Smooth muscle cell (in vitro differentiated cells): ENCODE data around the gene FAM98C. TPM values are rescaled to one million over a fixed set of nuclear protein-coding genes. Genes with fewer than 3 reads are reported as not detected.
"Not testable (repeated sequence)": the region's sequence is repeated elsewhere in the genome, so short reads cannot be mapped to it uniquely, and the experiment has no call there.

Source experiments
- DNase-seq: peaks from one replicate; lab custom pipeline; 2025; ENCODE audit not compliant: unreplicated experiment; lab: John Stamatoyannopoulos, UW
- H2AFZ ChIP-seq: fragments of 200-600 bp; sonication (generic); 2 replicates; pipeline ENCODE4 v1.6.0; 2016; ENCODE audit warnings: antibody characterized with exemption, low read depth, mild to moderate bottlenecking
- H3F3A ChIP-seq: fragments of 200-600 bp; sonication (generic); 2 replicates; pipeline ENCODE4 v1.6.0; 2017; ENCODE audit warnings: antibody characterized with exemption, low read depth
- H3K27ac ChIP-seq: fragments of 200-600 bp; sonication (generic); 2 replicates; pipeline ENCODE4 v1.5.1; 2016; ENCODE audit warnings: low read depth, mild to moderate bottlenecking
- H3K27me3 ChIP-seq: fragments of 200-600 bp; sonication (generic); 2 replicates; pipeline ENCODE4 v1.6.1; 2016; ENCODE audit warnings: low read depth, mild to moderate bottlenecking
- H3K36me3 ChIP-seq: fragments of 200-600 bp; sonication (generic); 2 replicates; pipeline ENCODE4 v1.5.1; 2016; ENCODE audit warnings: low read depth
- H3K4me1 ChIP-seq: fragments of 200-600 bp; sonication (generic); 2 replicates; pipeline ENCODE4 v1.5.1; 2016; ENCODE audit warnings: low read depth
- H3K4me2 ChIP-seq: fragments of 200-600 bp; sonication (generic); 2 replicates; pipeline ENCODE4 v1.6.0; 2016; ENCODE audit warnings: mild to moderate bottlenecking
- H3K4me3 ChIP-seq: fragments of 200-600 bp; sonication (generic); 2 replicates; pipeline ENCODE4 v1.5.1; 2016; ENCODE audit warnings: mild to moderate bottlenecking
- H3K79me2 ChIP-seq: fragments of 200-600 bp; sonication (generic); 2 replicates; pipeline ENCODE4 v1.6.0; 2016; ENCODE audit warnings: low read depth, mild to moderate bottlenecking
- H3K9ac ChIP-seq: fragments of 200-600 bp; sonication (generic); 2 replicates; pipeline ENCODE4 v1.6.0; 2016; ENCODE audit warnings: low read depth
- H3K9me3 ChIP-seq: fragments of 200-600 bp; sonication (generic); replicated peaks from 2 replicates; pipeline ENCODE4 v1.5.1; 2016; ENCODE audit warnings: low read depth
- H4K20me1 ChIP-seq: fragments of 200-600 bp; sonication (generic); 2 replicates; pipeline ENCODE4 v1.6.0; 2016; ENCODE audit warnings: low read depth
- CTCF ChIP-seq: fragments of 200-600 bp; sonication (generic); IDR thresholded peaks from 2 replicates; pipeline ENCODE4 v1.5.1; 2017; ENCODE audit warnings: borderline replicate concordance, mild to moderate bottlenecking, antibody characterized with exemption; ENCODE audit not compliant: insufficient read depth, poor library complexity, severe bottlenecking
- WGBS: methylation state at CpG from one replicate; pipeline ENCODE4 v1.1.7; 2016; ENCODE audit warnings: low lambda C conversion rate; 5-methylcytosine and 5-hydroxymethylcytosine counted together
- polyA plus RNA-seq: library from polyadenylated mRNA; unstranded; fragments of >200 nt; fragmentation: Nextera tagmentation; extraction: Ambion mirVana; gene quantifications from 2 replicates; pipeline ENCODE4 v1.2.1, GENCODE V29; 2016
- total RNA-seq: library from RNA; depleted of rRNA; stranded (reverse); fragments of >200 nt; gene quantifications from 2 replicates; pipeline ENCODE4 v1.2.3, GENCODE V29; 2014

The FAM98C gene
- total and polyA plus RNA-seq, 2 experiments from 2014 or later, result 8.5 to 15.9 TPM

- under 1% methylated on average over 32 of the region's 37 CpGs for WGBS
- Histone ChIP-seq H3K9ac (no peak overlapping the region), H3K4me1 (no peaks in the 10 kb centered on the region), H2AFZ (peak overlapping the region; percentile 52), H3K27ac (no peak overlapping the region), H3K36me3 (no peaks in the 10 kb centered on the region), H3K27me3 (peaks cover 44% of the 10 kb centered on the region), H3K4me2 (peak overlapping the region; percentile 99), H3K4me3 (peak overlapping the region; percentile 70), H4K20me1 (no peaks in the 10 kb centered on the region), H3K9me3 (no peaks in the 10 kb centered on the region), H3F3A (no peaks in the 10 kb centered on the region), H3K79me2 (no peaks in the 10 kb centered on the region)
- DNase-seq, result peak; percentile 51
- TF ChIP-seq CTCF, result no peak
Measured at GRCh38 chr19:38361633-38362075, 41.2 kb upstream of the FAM98C start.

GRCh38 chr19:38362076-38362945 lies 40.6 kb upstream of the FAM98C start:
- Histone ChIP-seq H3K27ac (no peak overlapping the region), H3K9me3 (no peaks in the 10 kb centered on the region), H3K79me2 (no peaks in the 10 kb centered on the region), H4K20me1 (no peaks in the 10 kb centered on the region), H3F3A (no peaks in the 10 kb centered on the region), H3K4me1 (no peaks in the 10 kb centered on the region), H2AFZ (peak overlapping the region; percentile 89), H3K27me3 (peaks cover 41% of the 10 kb centered on the region), H3K4me3 (peak overlapping the region; percentile 70), H3K36me3 (no peaks in the 10 kb centered on the region), H3K4me2 (peak overlapping the region; percentile 99), H3K9ac (no peak overlapping the region)
- TF ChIP-seq CTCF, result no peak
- DNase-seq, result peak; percentile 40
- WGBS, result 3% methylated on average over 68 of the region's 68 CpGs

- H3F3A ChIP-seq, H3K36me3 ChIP-seq, H3K4me3 ChIP-seq, H3K79me2 ChIP-seq, H3K9me3 ChIP-seq, H2AFZ ChIP-seq, DNase-seq, H3K9ac ChIP-seq, H3K4me1 ChIP-seq, H4K20me1 ChIP-seq, H3K27ac ChIP-seq: not testable (repeated sequence)
- Histone ChIP-seq H3K4me2 (peak overlapping the region; percentile 99), H3K27me3 (peaks cover 33% of the 10 kb centered on the region)
- WGBS, result 87% methylated on average over 14 of the region's 16 CpGs
Measured at GRCh38 chr19:38362946-38363688, 39.8 kb upstream of the FAM98C start.

GRCh38 chr19:38367041-38367440 lies 35.9 kb upstream of the FAM98C start:
- H3K9ac ChIP-seq, result no peak overlapping the region
- WGBS, result 87% methylated on average over 12 of the region's 12 CpGs

More at GRCh38 chr19:38367041-38367440, 35.9 kb upstream of the FAM98C start:
- Histone ChIP-seq H3K27ac (no peak overlapping the region), H3K4me2 (no peak overlapping the region), H3K79me2 (no peaks in the 10 kb centered on the region), H3F3A (no peaks in the 10 kb centered on the region), H3K27me3 (no peaks in the 10 kb centered on the region), H2AFZ (no peak overlapping the region), H3K9me3 (no peaks in the 10 kb centered on the region), H3K4me3 (no peak overlapping the region), H4K20me1 (no peaks in the 10 kb centered on the region), H3K36me3 (no peaks in the 10 kb centered on the region), H3K4me1 (no peaks in the 10 kb centered on the region)
- no peak for DNase-seq
- no peak for TF ChIP-seq CTCF
